ENCODE measurements around the gene APLP1.

DNA sequence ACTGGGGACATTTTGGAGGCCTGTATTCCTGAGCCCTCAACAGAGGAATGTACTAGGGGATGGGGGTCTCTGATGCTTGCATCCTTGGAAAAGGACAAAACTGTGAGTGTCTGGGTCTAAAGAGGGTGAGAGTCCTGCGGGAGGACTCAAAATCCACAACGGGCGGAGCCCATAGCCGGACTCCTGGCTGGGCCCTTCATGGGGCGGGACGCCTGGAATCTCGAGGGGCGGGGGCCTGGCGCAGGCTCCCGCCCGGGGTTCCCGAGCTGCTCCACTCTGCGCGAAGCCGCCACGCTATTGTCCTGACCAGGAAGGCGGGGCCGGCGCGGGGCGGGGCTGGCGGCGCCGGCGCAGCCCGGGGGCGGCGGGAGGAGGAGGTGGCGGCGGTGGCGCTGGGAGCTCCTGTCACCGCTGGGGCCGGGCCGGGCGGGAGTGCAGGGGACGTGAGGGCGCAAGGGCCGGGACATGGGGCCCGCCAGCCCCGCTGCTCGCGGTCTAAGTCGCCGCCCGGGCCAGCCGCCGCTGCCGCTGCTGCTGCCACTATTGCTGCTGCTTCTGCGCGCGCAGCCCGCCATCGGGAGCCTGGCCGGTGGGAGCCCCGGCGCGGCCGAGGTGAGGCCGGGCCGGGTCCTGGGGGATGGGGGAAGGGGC lies at the start of gene APLP1:
- no peak for TF ChIP-seq EP300 (IDR thresholded peaks at IDR 0.05)
- TF ChIP-seq, protein P1, sequence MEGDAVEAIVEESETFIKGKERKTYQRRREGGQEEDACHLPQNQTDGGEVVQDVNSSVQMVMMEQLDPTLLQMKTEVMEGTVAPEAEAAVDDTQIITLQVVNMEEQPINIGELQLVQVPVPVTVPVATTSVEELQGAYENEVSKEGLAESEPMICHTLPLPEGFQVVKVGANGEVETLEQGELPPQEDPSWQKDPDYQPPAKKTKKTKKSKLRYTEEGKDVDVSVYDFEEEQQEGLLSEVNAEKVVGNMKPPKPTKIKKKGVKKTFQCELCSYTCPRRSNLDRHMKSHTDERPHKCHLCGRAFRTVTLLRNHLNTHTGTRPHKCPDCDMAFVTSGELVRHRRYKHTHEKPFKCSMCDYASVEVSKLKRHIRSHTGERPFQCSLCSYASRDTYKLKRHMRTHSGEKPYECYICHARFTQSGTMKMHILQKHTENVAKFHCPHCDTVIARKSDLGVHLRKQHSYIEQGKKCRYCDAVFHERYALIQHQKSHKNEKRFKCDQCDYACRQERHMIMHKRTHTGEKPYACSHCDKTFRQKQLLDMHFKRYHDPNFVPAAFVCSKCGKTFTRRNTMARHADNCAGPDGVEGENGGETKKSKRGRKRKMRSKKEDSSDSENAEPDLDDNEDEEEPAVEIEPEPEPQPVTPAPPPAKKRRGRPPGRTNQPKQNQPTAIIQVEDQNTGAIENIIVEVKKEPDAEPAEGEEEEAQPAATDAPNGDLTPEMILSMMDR (IDR thresholded peaks at IDR 0.05), result no peak
- no peak for TF ChIP-seq POLR2A (IDR thresholded peaks at IDR 0.05)

All from sigmoid colon (tissue), 4 donors.